ENCODE data around the gene PTPN7.
A peak's percentile ranks its signal among the peaks of the same experiment; 100 is the strongest.
"Not testable (repeated sequence)": the region's sequence is repeated elsewhere in the genome, so short reads cannot be mapped to it uniquely, and the experiment has no call there.

The PTPN7 gene

GRCh38 chr1:202184750-202185460 lies 24.5 kb upstream of the PTPN7 start:
- ATAC-seq (ENCODE audit: low read depth) (peak; percentile 75), DNase-seq (ENCODE audit: low spot score) (peak; percentile 84)
- TF ChIP-seq CTCF (IDR thresholded peaks at IDR 0.05; ENCODE audit: poor library complexity, severe bottlenecking), result peak; percentile 79
- no peaks in the 10 kb centered on the region for H3K9me3 ChIP-seq (ENCODE audit: severe bottlenecking)
- no peaks in the 10 kb centered on the region for H3K4me1 ChIP-seq (ENCODE audit: insufficient read depth, poor library complexity, severe bottlenecking)
- H3K36me3 ChIP-seq (ENCODE audit: low read depth), result no peaks in the 10 kb centered on the region
- H3K27me3 ChIP-seq (ENCODE audit: insufficient read depth, poor library complexity, severe bottlenecking), result no peaks in the 10 kb centered on the region
- no peak overlapping the region for H3K27ac ChIP-seq (ENCODE audit: poor library complexity, severe bottlenecking)
- H3K4me3 ChIP-seq (ENCODE audit: severe bottlenecking), result no peak overlapping the region

DNA sequence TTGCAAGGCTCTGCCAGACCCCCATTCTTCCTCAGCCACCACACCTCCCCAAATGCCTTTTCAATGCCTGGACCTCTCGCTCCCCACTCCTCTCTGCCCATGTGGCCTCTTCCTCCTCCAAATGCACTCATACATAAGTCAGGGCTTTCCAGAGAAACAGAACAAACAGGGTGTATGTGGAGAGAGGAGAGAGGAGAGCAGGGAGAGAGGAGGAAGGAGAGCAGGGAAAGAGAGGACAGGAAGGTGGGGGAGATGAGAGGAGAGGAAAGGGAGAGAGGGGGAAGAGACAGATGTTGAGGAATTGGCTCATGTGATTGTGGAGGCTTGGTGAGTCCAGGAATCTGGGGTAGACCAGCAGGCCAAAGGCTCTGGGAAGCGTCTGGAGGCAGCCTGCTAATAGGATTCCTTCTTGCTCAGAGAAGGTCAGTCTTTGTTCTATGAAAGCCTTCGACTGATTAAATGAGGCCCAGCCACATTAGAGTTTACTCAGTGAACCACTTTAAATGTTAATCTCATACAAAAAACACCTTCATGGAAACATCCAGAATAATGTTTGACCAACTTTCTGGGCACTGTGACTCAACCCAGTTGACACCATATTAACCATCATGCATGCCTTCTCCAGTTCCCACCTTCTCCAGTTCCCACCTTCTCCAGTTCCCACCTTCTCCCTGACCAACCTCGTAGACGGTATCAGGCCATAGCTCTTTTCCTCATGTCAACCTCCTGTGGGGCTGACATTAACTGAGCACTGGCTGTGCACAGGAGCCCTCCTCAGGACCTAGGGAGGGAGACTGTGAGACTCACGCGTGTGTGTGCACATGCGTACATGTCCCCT lies 21.9 kb upstream of the PTPN7 start:
- DNase-seq (ENCODE audit: low spot score) (no peak), ATAC-seq (ENCODE audit: low read depth) (no peak)
- Histone ChIP-seq H3K4me3 (ENCODE audit: severe bottlenecking) (no peak overlapping the region), H3K9me3 (ENCODE audit: severe bottlenecking) (no peaks in the 10 kb centered on the region), H3K4me1 (ENCODE audit: insufficient read depth, poor library complexity, severe bottlenecking) (no peaks in the 10 kb centered on the region), H3K27ac (ENCODE audit: poor library complexity, severe bottlenecking) (no peak overlapping the region), H3K27me3 (ENCODE audit: insufficient read depth, poor library complexity, severe bottlenecking) (no peaks in the 10 kb centered on the region), H3K36me3 (ENCODE audit: low read depth) (no peaks in the 10 kb centered on the region)
- no peak for TF ChIP-seq CTCF (IDR thresholded peaks at IDR 0.05; ENCODE audit: poor library complexity, severe bottlenecking)

DNA sequence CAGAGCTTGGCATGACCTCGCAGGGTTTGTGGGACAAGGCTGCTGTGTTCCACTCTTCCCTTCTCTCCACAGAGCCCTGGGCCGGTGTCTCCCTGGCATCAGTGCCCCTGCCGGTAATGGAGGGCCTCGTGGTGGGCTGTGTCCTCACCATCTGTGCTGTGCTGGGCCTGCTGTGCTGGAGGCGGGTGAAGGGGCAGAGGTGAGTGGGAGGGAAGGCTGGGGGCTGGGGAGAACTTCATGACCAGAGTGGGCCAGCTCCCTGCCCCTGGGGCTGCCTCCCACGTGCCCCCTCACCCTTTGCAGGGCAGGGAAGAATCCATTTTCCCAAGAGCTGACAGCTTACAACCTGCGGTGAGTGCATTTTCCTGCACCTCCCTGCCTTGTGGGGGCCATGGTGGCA lies 21.2 kb upstream of the PTPN7 start:
- no peak for ATAC-seq (ENCODE audit: low read depth)
- no peak for DNase-seq (ENCODE audit: low spot score)

DNA sequence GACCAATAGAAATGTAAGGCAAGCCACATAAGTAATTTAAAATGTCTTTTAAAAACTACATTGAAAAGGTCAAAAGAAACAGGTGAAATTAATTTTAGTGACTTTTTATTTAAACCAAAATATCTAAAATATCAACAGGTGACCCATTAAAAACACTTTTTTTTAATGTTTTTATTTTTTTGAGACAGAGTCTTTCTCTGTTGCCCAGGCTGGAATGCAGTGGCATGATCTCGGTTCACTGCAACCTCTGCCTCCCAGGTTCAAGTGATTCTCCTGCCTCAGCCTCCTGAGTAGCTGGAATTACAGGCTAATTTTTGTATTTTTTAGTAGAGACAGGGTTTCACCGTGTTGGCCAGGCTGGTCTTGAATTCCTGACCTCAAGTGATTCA lies 20.3 kb upstream of the PTPN7 start:
- ATAC-seq (ENCODE audit: low read depth); H3K4me3 ChIP-seq (ENCODE audit: severe bottlenecking); DNase-seq (ENCODE audit: low spot score); H3K27me3 ChIP-seq (ENCODE audit: insufficient read depth, poor library complexity, severe bottlenecking); H3K4me1 ChIP-seq (ENCODE audit: insufficient read depth, poor library complexity, severe bottlenecking); H3K27ac ChIP-seq (ENCODE audit: poor library complexity, severe bottlenecking); H3K36me3 ChIP-seq (ENCODE audit: low read depth); H3K9me3 ChIP-seq (ENCODE audit: severe bottlenecking): not testable (repeated sequence)

More for the DNA sequence above, 21.2 kb upstream of the PTPN7 start:
- TF ChIP-seq CTCF (IDR thresholded peaks at IDR 0.05; ENCODE audit: poor library complexity, severe bottlenecking), result no peak
- Histone ChIP-seq H3K36me3 (ENCODE audit: low read depth) (no peaks in the 10 kb centered on the region), H3K27me3 (ENCODE audit: insufficient read depth, poor library complexity, severe bottlenecking) (no peaks in the 10 kb centered on the region), H3K27ac (ENCODE audit: poor library complexity, severe bottlenecking) (no peak overlapping the region), H3K4me1 (ENCODE audit: insufficient read depth, poor library complexity, severe bottlenecking) (no peaks in the 10 kb centered on the region), H3K4me3 (ENCODE audit: severe bottlenecking) (no peak overlapping the region), H3K9me3 (ENCODE audit: severe bottlenecking) (no peaks in the 10 kb centered on the region)

DNA sequence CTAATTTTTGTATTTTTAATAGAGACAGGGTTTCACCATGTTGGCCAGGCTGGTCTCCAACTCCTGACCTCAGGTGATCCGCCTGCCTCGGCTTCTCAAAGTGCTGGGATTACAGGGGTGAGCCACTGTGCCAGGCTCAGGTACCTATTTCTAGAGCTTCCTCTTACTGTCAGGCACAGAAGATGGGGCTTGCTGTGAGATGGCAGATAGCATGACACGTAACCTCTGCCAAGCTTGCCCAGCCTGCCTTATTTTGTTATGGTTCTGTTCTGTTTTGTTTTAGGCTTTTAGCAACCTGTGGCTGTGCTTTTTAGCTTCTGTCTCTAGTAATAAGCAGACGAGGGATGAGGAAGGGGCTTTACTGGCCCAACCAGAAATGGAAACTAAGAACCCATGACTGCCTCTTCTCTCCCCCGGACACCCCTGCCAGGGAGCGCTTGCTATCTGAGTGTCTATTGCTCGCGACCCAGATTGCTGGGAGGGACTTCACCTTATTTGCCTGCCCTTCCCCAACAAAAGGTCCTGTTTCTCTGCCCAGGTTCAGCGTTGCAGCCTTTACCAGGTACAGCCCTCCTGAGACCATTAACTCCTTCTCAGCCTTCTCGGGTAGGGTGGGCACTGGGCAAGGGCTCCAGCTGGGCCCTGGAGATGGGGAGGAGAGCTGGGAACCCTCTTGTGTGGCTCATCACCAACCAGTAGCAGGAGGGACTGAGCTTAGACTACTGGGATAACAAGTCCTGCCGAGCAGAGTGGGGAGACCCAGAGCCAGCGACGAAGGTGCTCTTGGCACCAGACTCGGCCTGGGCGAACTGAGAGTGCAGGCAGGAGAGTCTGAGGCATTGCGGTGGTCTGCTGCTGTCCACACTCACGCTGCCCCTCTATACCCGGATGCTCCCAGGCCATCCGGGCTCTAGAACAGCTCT lies 19.7 kb upstream of the PTPN7 start:
- Histone ChIP-seq H3K4me3 (ENCODE audit: severe bottlenecking) (no peak overlapping the region), H3K27ac (ENCODE audit: poor library complexity, severe bottlenecking) (no peak overlapping the region), H3K4me1 (ENCODE audit: insufficient read depth, poor library complexity, severe bottlenecking) (no peaks in the 10 kb centered on the region), H3K9me3 (ENCODE audit: severe bottlenecking) (no peaks in the 10 kb centered on the region), H3K27me3 (ENCODE audit: insufficient read depth, poor library complexity, severe bottlenecking) (no peaks in the 10 kb centered on the region), H3K36me3 (ENCODE audit: low read depth) (no peaks in the 10 kb centered on the region)
- DNase-seq (ENCODE audit: low spot score) (no peak), ATAC-seq (ENCODE audit: low read depth) (no peak)
- TF ChIP-seq CTCF (IDR thresholded peaks at IDR 0.05; ENCODE audit: poor library complexity, severe bottlenecking), result no peak
